ENCODE data around the gene CDK10.

Gene CDK10

GRCh38 chr16:89733322-89733721 is 46.8 kb downstream of the CDK10 start:
- no peak for DNase-seq (ENCODE audit: low read depth in 2 of 2)

DNA sequence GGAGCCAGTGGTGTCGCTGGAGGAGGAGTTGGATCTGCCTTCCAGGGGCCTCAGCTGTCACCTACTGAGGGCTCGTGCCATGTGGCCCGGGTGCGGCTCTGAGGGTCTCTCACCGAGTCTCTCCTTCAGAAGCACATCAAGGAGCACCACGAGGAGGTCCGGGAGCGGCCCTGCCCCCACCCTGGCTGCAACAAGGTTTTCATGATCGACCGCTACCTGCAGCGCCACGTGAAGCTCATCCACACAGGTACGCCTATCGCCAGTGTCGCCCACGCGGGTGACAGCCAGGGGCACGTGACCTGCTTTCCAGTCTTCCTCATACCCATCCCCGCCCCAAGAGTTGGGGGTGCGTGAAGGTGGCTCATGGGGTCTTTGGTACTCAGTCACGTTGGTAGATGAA is 47.3 kb downstream of the CDK10 start:
- no peak for DNase-seq (ENCODE audit: low read depth in 2 of 2)

DNA sequence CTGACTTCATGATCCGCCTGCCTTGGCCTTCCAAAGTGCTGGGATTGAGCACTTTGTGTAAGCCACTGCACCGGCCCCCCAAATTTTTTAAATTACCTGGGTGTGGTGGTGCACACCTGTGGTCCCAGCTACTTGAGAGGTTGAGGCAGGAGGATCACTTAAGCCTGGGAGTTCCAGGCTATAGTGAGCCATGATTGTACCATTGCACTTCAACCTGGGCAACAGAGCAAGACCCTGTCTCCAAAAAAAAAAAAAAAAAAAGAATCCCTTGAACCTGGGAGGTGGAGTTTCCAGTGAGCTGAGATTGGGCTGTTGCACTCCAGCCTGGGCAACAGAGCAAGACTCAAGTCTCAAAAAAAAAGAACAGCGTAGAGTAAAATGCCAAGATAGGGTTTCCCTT is 50.1 kb downstream of the CDK10 start:
- DNase-seq (ENCODE audit: low read depth in 2 of 2) = no peak

DNA sequence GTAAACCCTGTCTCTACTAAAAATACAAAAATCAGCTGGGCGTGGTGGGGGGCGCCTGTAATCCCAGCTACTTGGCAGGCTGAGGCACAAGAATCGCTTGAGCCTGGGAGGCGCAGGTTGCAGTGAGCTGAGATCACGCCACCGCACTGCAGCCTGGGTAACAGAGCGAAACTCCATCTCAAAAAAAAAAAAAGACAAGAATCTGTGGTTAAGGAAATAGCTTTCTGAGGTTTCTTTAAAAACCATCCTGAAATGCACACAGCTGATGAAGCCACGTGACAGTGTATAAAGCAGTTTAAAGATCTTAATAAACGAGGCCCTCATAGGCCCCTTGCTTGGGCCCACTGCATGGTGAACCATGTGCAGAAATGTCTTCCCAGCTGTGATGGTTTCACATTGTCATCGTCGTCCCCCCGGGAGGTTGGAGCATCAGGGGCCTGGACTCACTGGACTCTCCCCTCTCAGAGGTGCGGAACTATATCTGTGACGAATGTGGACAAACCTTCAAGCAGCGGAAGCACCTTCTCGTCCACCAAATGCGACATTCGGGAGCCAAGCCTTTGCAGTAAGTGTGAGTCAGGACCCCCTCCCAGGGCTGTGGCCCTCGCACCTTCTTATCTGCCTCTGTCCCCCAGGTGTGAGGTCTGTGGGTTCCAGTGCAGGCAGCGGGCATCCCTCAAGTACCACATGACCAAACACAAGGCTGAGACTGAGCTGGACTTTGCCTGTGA is 51.0 kb downstream of the CDK10 start:
- no peak for DNase-seq (ENCODE audit: low read depth in 2 of 2)

- no peak for DNase-seq (ENCODE audit: low read depth in 2 of 2)
Measured at GRCh38 chr16:89738072-89738377, 51.5 kb downstream of the CDK10 start.

DNA sequence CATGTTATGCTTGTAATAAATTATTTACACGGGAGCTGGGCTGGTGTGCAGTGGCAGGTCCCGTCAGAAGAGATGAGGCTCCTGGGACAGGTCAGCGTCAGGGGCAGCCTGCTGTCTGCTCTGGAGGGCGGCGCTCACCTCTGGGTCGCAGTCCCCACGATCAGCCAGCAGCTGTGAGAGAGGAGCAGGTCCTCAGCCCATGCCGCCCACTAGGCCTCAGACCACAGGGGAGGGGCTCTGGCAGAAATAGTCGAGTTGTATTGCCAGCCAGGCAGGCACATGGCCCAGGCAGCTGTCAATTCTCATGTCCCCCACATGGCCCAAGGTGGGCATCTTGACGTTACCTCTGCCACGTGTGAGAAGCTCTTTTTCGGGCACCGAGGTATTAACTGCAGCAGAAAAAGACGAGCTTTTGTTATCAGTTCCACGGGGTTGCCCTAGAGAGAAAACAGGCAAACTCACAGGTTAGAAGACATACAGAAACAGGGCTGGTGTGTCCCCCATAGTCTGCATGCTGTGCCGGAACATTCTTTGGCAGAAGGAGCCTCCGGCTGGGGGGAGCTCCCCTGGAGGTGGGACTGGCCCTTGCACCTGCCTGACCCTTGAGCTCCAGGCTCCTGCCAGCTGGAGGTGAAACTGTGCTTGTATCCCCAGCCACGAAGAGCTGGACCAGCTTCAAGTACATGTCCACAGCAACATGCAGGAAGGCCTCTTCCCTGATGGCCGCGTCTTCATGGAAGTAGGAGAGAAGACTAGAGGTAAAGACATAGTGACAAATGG is 52.2 kb downstream of the CDK10 start:
- no peak for DNase-seq (ENCODE audit: low read depth in 2 of 2)

GRCh38 chr16:89739383-89739782 is 52.9 kb downstream of the CDK10 start:
- no peak for DNase-seq (ENCODE audit: low read depth in 2 of 2)

DNA sequence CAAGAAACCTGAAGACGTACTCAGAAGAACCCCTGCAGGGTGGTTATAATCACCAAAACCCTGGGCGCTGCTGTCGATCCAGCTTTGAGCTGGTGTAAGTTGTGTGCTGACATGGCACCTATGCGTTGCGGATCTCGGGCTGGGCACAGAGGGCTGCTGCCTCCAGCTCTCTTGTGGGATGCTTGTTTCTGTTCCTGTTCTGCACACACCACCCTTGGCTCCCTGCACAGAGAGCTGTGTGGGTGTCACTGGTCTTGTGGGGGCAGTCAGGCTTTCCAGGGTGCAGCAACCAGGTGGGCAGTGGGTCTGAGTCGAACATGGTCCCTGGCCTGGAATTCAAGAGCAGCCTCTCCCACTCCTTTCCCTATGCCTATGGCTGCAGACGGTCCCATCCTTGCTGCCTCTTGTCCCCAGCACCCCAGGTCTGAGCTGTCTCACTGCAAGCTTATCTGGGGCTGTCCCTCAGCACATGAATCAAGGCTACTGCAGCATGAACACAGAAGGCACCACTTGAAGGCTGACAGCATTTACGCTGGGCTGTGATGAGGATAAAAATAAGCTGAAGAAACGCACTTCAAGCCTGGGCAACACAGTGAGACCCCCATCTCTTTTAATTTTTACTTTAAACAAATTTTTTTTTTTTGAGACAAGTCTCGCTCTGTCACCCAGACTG is 55.0 kb downstream of the CDK10 start:
- no peak for DNase-seq (ENCODE audit: low read depth in 2 of 2)

GRCh38 chr16:89742948-89743347 is 56.5 kb downstream of the CDK10 start:
- DNase-seq (ENCODE audit: low read depth in 2 of 2) = no peak

DNA sequence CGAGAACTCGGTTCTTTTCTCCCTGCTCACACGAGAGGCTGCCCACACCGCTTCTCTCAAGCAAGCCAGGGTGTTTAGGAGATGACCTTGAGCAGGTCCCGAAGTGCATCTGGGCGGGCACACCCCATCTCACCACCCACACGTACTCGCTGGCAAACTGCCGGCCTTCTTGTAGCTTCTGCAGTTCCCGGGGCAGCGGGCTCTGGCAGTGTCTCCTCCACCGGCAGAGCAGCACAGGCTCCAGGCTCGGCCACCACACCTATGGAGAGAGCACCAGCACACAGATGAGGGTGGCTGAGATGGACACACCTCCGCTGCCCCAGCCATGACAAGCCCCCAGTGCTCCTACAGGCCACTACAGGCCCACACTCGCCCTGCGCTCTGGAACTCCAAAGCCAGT is 58.3 kb downstream of the CDK10 start:
- no peak for DNase-seq (ENCODE audit: low read depth in 2 of 2)
